NCI-H1105 (cell line): ENCODE data around the gene FOXC1.

Experiments used
- DNase-seq: peaks from one replicate; lab custom pipeline; 2025; lab: John Stamatoyannopoulos, UW

FOXC1 gene

GRCh38 chr6:1624058-1624850 lies 14.5 kb downstream of the FOXC1 start:
- no peak for DNase-seq

- DNase-seq: no peak
Observed at GRCh38 chr6:1624851-1625781, 15.4 kb downstream of the FOXC1 start.

GRCh38 chr6:1625794-1626435 lies 16.2 kb downstream of the FOXC1 start:
- DNase-seq: no peak

GRCh38 chr6:1626481-1626880 lies 16.8 kb downstream of the FOXC1 start:
- DNase-seq: no peak

GRCh38 chr6:1627827-1628560 lies 18.3 kb downstream of the FOXC1 start:
- DNase-seq: no peak

GRCh38 chr6:1629316-1629715 lies 19.6 kb downstream of the FOXC1 start:
- DNase-seq: no peak

GRCh38 chr6:1630212-1630770 lies 20.6 kb downstream of the FOXC1 start:
- DNase-seq: no peak

GRCh38 chr6:1630771-1631217 lies 21.1 kb downstream of the FOXC1 start:
- DNase-seq: no peak

- no peak for DNase-seq
Observed at GRCh38 chr6:1631251-1631650, 21.5 kb downstream of the FOXC1 start.

- DNase-seq: no peak
Observed at GRCh38 chr6:1633366-1634021, 23.8 kb downstream of the FOXC1 start.

GRCh38 chr6:1634081-1634480 lies 24.4 kb downstream of the FOXC1 start:
- DNase-seq: no peak

GRCh38 chr6:1635305-1636010 lies 25.7 kb downstream of the FOXC1 start:
- no peak for DNase-seq

GRCh38 chr6:1636272-1636825 lies 26.6 kb downstream of the FOXC1 start:
- DNase-seq: no peak

- DNase-seq: peak; percentile 8
Observed at GRCh38 chr6:1636971-1637871, 27.5 kb downstream of the FOXC1 start.

- DNase-seq: no peak
Observed at GRCh38 chr6:1639430-1639829, 29.7 kb downstream of the FOXC1 start.

GRCh38 chr6:1640476-1640875 lies 30.8 kb downstream of the FOXC1 start:
- no peak for DNase-seq

- no peak for DNase-seq
Observed at GRCh38 chr6:1641343-1641885, 31.7 kb downstream of the FOXC1 start.

- DNase-seq: no peak
Observed at GRCh38 chr6:1643111-1643510, 33.4 kb downstream of the FOXC1 start.
